ENCODE results near the gene PEX13.

The PEX13 gene

GRCh38 chr2:61085883-61086282 lies 68.4 kb downstream of the PEX13 start:
- no peak for TF ChIP-seq CTCF (IDR thresholded peaks at IDR 0.05; ENCODE audit: control extremely low read depth, extremely low read depth, low read depth, missing control alignments)
- DNase-seq (ENCODE audit: extremely low spot score): no peak
- POLR2A ChIA-PET: no interaction called here
- CTCF ChIA-PET: interaction anchor here (1.1 kb wide), 1 partner anchor 13 kb away, joined by 3 read pairs; no protein-coding TSS in a partner anchor

- POLR2A ChIA-PET: interaction anchor here (0.6 kb wide), 1 partner anchor 25 kb away, joined by 4 read pairs; no protein-coding TSS in a partner anchor
- no peak for TF ChIP-seq CTCF (IDR thresholded peaks at IDR 0.05; ENCODE audit: control extremely low read depth, extremely low read depth, low read depth, missing control alignments)
- DNase-seq (ENCODE audit: extremely low spot score): no peak
- CTCF ChIA-PET: no interaction called here
Measured at GRCh38 chr2:61089797-61090196, 72.3 kb downstream of the PEX13 start.

- CTCF ChIA-PET: no interaction called here
- no peak for DNase-seq (ENCODE audit: extremely low spot score)
- no peak for TF ChIP-seq CTCF (IDR thresholded peaks at IDR 0.05; ENCODE audit: control extremely low read depth, extremely low read depth, low read depth, missing control alignments)
- POLR2A ChIA-PET: interaction anchor here (0.6 kb wide), 1 partner anchor 26 kb away, joined by 4 read pairs; no protein-coding TSS in a partner anchor
Measured at GRCh38 chr2:61090386-61090921, 72.9 kb downstream of the PEX13 start.

GRCh38 chr2:61091485-61091884 lies 74.0 kb downstream of the PEX13 start:
- ChIA-PET POLR2A (no interaction called here), CTCF (no interaction called here)
- no peak for TF ChIP-seq CTCF (IDR thresholded peaks at IDR 0.05; ENCODE audit: control extremely low read depth, extremely low read depth, low read depth, missing control alignments)
- no peak for DNase-seq (ENCODE audit: extremely low spot score)

- no peak for TF ChIP-seq CTCF (IDR thresholded peaks at IDR 0.05; ENCODE audit: control extremely low read depth, extremely low read depth, low read depth, missing control alignments)
- no peak for DNase-seq (ENCODE audit: extremely low spot score)
- ChIA-PET CTCF (no interaction called here), POLR2A (no interaction called here)
Measured at GRCh38 chr2:61096438-61096837, 78.9 kb downstream of the PEX13 start.

- CTCF ChIA-PET: no interaction called here
- POLR2A ChIA-PET: no interaction called here
Measured at GRCh38 chr2:61100801-61101200, 83.3 kb downstream of the PEX13 start.

More at GRCh38 chr2:61100801-61101200, 83.3 kb downstream of the PEX13 start:
- TF ChIP-seq CTCF (IDR thresholded peaks at IDR 0.05; ENCODE audit: control extremely low read depth, extremely low read depth, low read depth, missing control alignments): no peak
- DNase-seq (ENCODE audit: extremely low spot score): no peak
